Measurements from ENCODE around the gene CACNA1S.

DNA sequence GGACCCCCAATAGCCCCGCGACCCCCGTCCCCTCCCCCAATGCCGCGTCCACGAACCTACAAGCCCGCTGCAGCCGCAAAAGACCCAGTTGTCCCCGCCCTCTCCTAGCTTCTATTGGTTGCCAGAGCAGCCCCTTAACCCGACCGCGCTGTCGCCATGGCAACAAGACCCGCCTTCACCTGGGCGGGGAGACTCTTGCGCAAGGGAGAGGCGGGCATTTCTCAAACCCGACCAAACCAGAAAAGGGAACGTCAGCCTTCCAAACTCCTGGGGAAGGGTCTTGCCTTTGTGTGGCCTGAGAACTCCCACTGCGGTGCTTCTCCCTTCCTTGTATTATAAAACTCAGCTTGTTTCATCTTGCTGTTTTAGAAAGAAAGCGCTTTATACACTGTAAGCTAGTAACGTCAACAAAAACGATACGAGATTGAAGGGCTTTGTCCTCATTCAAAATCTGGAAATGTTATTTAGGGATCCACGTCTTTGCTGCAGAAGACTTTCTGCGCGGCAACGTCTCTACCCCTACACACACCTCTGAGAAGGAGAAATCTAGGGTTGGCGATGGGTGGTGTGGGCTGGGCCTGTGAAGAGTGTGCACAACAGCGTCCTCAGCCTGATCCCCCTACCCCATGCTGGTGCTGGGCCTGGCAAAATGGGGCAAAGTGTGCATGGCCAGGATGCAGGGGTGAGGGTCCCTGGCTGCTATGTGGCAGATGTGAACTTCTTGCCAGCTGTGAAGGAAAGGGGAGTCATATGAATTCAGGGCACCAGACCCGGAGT is 42.4 kb upstream of the CACNA1S start, which contains the start of gene TMEM9:
- TF ChIP-seq, protein P1, sequence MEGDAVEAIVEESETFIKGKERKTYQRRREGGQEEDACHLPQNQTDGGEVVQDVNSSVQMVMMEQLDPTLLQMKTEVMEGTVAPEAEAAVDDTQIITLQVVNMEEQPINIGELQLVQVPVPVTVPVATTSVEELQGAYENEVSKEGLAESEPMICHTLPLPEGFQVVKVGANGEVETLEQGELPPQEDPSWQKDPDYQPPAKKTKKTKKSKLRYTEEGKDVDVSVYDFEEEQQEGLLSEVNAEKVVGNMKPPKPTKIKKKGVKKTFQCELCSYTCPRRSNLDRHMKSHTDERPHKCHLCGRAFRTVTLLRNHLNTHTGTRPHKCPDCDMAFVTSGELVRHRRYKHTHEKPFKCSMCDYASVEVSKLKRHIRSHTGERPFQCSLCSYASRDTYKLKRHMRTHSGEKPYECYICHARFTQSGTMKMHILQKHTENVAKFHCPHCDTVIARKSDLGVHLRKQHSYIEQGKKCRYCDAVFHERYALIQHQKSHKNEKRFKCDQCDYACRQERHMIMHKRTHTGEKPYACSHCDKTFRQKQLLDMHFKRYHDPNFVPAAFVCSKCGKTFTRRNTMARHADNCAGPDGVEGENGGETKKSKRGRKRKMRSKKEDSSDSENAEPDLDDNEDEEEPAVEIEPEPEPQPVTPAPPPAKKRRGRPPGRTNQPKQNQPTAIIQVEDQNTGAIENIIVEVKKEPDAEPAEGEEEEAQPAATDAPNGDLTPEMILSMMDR (IDR thresholded peaks at IDR 0.05; ENCODE audit: low read length): no peak
- TF ChIP-seq EZH2 (optimal IDR thresholded peaks at IDR 0.05; ENCODE audit: low read depth, low read length): no peak

Measured in MM.1S (cell line).